MG63 (cell line): ENCODE measurements around the gene HES3. TPM values are rescaled to one million over a fixed set of nuclear protein-coding genes. Genes with fewer than 3 reads are reported as not detected.

ENCODE experiments used
- DNase-seq: peaks from one replicate; pipeline ENCODE4 v3.0.0-alpha.2; 2020
- H3K27me3 ChIP-seq: fragments of 250-450 bp; sonication (Bioruptor Pico); 2 replicates; pipeline ENCODE4 v1.5.1; 2020; ENCODE audit warnings: mild to moderate bottlenecking, moderate library complexity
- H3K36me3 ChIP-seq: fragments of 250-450 bp; sonication (Bioruptor Pico); 2 replicates; pipeline ENCODE4 v1.5.1; 2020; ENCODE audit warnings: mild to moderate bottlenecking, moderate library complexity
- H3K4me3 ChIP-seq: fragments of 250-450 bp; sonication (Bioruptor Pico); 2 replicates; pipeline ENCODE4 v1.5.1; 2020; ENCODE audit warnings: mild to moderate bottlenecking, moderate library complexity
- H3K9me3 ChIP-seq: fragments of 250-450 bp; sonication (Bioruptor Pico); 2 replicates; pipeline ENCODE4 v1.5.1; 2020; ENCODE audit warnings: mild to moderate bottlenecking, moderate library complexity
- total RNA-seq: library from RNA; depleted of rRNA; stranded (reverse); fragments of >200 nt; shearing (Covaris generic); gene quantifications from 2 replicates; pipeline ENCODE4 v1.2.3, GENCODE V29; 2014; ENCODE audit warnings: low replicate concordance

The HES3 gene
- total RNA-seq, 1 experiment from 2014 or later: not detected

- no peak overlapping the region for H3K4me3 ChIP-seq
- H3K9me3 ChIP-seq: no peaks in the 10 kb centered on the region
- H3K27me3 ChIP-seq: peaks cover 16% of the 10 kb centered on the region
- DNase-seq: no peak
- H3K36me3 ChIP-seq: no peaks in the 10 kb centered on the region
Observed at GRCh38 chr1:6241107-6241886, 2.7 kb upstream of the HES3 start.

DNA sequence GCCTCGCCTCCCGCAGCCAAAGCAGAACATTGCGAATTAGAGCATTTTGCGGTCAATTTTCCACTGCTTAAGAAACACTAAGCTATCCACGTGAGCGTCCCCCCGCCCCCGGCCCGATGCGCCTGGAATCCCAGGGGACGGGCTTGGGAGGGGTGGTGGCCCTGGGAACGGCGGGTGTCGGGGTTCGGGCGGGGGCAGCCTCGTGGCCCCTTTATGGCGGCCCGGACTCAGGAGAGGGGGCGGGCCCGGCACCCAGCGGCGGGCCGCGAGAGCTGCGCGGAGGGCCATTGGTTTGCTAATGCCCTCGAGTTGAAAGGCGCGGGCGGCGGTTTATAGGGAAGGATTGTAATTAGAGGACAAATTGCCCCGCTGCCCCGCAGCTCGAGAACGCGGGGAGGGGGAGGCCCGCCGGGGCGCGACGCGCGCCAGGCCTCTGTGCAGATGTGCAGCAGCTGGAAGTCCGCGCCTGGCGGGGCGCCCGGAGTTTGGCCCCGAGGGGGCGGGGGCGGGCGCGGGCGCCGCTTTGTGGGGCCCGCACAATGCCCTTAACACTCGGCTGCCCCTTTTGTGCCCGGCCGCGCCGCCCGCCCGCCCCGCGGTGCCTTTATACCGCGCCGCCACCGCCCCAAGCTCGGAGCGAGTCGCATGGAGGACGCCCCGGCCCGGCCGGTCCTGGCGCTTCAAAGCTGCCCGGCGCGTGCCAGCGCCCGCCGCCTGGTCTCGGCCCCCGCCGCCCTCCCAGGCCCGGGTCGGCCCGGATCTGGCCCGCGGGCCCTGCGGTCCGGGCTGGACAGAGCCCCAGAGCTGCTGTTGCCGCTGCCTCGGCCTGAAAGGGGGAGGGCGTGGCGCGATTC is 1.9 kb upstream of the HES3 start:
- H3K27me3 ChIP-seq: peaks cover 17% of the 10 kb centered on the region
- no peak for DNase-seq
- no peak overlapping the region for H3K4me3 ChIP-seq

GRCh38 chr1:6243053-6243834 is 735 bp upstream of the HES3 start:
- Histone ChIP-seq H3K36me3 (no peaks in the 10 kb centered on the region), H3K4me3 (no peak overlapping the region), H3K27me3 (peaks cover 17% of the 10 kb centered on the region), H3K9me3 (no peaks in the 10 kb centered on the region)
- DNase-seq: no peak

More for the DNA sequence above, 1.9 kb upstream of the HES3 start:
- Histone ChIP-seq H3K9me3 (no peaks in the 10 kb centered on the region), H3K36me3 (no peaks in the 10 kb centered on the region)

DNA sequence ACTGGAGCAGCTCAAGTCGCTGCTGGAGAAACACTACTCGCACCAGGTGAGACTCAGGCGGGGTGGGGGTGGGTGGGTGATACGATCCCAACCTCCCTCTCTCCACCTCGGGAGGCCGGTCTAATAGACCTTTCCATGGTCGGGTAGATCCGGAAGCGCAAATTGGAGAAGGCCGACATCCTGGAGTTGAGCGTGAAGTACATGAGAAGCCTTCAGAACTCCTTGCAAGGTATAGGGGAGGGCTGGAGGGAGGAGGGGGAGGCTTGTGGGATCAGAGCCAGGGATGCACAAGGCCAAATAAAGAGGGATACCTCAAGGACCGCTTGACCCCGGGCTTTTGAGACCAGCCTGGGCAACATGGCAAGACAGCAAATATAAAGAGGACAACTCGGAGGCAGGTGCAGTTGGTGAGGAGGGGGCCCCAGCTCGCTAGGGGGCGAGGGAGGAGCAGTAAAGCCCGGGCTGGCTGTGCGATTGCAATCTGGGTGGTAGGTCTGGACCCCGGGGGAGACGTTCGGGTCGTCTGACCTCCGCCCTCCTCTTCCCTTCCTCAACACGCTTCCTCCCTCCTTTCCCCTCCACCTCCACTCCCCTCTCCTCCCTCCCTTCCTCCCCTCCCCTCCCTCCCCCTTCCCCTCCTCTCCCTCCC is 546 bp downstream of the HES3 start:
- H3K9me3 ChIP-seq: no peaks in the 10 kb centered on the region
- H3K27me3 ChIP-seq: peaks cover 17% of the 10 kb centered on the region
- no peak overlapping the region for H3K4me3 ChIP-seq
- DNase-seq: no peak
- H3K36me3 ChIP-seq: no peaks in the 10 kb centered on the region

DNA sequence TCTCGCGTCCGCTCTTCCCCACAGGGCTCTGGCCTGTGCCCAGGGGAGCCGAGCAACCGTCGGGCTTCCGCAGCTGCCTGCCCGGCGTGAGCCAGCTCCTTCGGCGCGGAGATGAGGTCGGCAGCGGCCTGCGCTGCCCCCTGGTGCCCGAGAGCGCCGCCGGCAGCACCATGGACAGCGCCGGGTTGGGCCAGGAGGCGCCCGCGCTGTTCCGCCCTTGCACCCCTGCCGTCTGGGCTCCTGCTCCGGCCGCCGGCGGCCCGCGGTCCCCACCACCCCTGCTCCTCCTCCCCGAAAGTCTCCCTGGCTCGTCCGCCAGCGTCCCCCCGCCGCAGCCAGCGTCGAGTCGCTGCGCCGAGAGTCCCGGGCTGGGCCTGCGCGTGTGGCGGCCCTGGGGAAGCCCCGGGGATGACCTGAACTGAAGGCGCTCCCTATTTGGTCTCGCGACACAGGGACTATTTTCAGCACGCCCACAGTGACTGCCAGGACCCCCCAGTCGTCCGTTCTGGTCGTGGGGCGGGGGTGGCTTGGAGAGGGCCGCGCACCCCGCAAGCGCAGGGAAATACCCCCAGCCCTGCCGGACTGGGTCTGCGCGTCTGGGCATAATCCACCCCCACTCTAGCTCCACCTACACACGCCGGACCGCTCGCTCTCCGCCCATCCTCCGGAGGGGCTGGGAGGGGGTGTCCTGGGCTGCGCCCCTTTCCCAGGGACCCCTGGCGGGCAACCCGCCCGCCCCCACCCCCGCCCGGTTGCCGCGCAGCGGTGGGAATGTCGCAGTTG is 1.3 kb downstream of the HES3 start:
- peaks cover 17% of the 10 kb centered on the region for H3K27me3 ChIP-seq
- no peaks in the 10 kb centered on the region for H3K9me3 ChIP-seq
- peak; percentile 84 for DNase-seq
- H3K4me3 ChIP-seq: peak overlapping the region; percentile 6; the same call in 1 of the 2 replicates
- no peaks in the 10 kb centered on the region for H3K36me3 ChIP-seq

GRCh38 chr1:6245869-6246496 is 2.0 kb downstream of the HES3 start:
- H3K4me3 ChIP-seq: peak overlapping the region; percentile 10; the same call in 1 of the 2 replicates
- DNase-seq: no peak
- no peaks in the 10 kb centered on the region for H3K9me3 ChIP-seq
- no peaks in the 10 kb centered on the region for H3K36me3 ChIP-seq
- peaks cover 17% of the 10 kb centered on the region for H3K27me3 ChIP-seq

- Histone ChIP-seq H3K9me3 (no peaks in the 10 kb centered on the region), H3K27me3 (peaks cover 16% of the 10 kb centered on the region), H3K4me3 (no peak overlapping the region), H3K36me3 (no peaks in the 10 kb centered on the region)
- DNase-seq: peak; percentile 67
Observed at GRCh38 chr1:6246497-6247467, 2.8 kb downstream of the HES3 start.

DNA sequence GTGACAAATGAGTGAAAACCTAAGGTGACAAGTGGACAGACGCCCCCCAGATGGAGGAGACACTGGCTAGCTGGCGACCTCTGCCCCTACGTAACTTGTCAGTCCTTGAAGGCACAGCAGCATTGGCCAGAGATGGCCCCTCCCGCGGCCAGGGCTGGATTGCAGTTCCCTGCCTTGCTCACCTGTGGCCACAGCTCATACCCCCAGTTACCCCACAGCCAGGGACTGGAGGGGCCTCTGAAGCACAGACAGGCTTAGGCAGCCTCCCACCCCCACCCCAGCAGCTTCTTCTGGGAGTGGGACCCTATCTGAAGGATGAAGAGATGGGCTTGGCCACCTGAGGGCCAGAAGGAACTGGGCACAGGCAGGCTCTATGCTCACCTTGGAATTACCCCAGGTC is 3.7 kb downstream of the HES3 start:
- H3K9me3 ChIP-seq: no peaks in the 10 kb centered on the region
- H3K4me3 ChIP-seq: no peak overlapping the region
- H3K27me3 ChIP-seq: peaks cover 12% of the 10 kb centered on the region
- no peak for DNase-seq
- H3K36me3 ChIP-seq: no peaks in the 10 kb centered on the region

DNA sequence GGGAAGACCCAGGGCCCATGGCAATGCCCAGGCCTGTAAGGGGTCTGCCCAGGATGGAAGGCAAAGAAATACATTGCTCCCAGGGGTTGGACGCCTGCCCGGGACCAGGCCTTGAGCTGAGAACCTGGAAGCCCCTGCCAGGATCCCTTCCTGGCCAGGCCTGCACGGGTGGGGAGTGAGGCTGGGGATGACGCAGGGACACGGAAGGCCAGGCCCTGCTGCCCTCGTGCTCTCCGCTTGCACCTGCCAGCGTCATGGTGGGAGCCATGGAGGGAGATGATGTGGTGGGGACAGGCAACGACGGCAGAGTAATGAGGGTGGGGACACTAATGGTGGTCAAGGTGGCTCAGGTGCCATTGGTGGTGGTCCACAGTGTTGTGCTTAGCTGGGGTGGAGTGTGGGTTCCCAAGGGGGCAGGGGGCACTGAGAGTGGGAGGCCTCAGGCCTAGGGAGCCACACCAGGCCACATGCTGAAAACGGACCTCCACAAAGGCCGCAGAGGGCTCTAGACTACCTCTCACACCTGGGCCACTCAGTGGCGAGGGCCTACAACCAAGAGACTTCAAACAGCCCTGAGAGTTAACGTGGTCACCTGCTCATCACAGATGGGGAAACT is 4.3 kb downstream of the HES3 start:
- Histone ChIP-seq H3K36me3 (no peaks in the 10 kb centered on the region), H3K27me3 (peaks cover 9% of the 10 kb centered on the region)
- no peak for DNase-seq

GRCh38 chr1:6248932-6249738 is 5.2 kb downstream of the HES3 start:
- no peaks in the 10 kb centered on the region for H3K9me3 ChIP-seq
- H3K27me3 ChIP-seq: peaks cover 9% of the 10 kb centered on the region
- H3K4me3 ChIP-seq: no peak overlapping the region
- DNase-seq: no peak
- no peaks in the 10 kb centered on the region for H3K36me3 ChIP-seq

More for the DNA sequence above, 4.3 kb downstream of the HES3 start:
- Histone ChIP-seq H3K9me3 (no peaks in the 10 kb centered on the region), H3K4me3 (no peak overlapping the region)

DNA sequence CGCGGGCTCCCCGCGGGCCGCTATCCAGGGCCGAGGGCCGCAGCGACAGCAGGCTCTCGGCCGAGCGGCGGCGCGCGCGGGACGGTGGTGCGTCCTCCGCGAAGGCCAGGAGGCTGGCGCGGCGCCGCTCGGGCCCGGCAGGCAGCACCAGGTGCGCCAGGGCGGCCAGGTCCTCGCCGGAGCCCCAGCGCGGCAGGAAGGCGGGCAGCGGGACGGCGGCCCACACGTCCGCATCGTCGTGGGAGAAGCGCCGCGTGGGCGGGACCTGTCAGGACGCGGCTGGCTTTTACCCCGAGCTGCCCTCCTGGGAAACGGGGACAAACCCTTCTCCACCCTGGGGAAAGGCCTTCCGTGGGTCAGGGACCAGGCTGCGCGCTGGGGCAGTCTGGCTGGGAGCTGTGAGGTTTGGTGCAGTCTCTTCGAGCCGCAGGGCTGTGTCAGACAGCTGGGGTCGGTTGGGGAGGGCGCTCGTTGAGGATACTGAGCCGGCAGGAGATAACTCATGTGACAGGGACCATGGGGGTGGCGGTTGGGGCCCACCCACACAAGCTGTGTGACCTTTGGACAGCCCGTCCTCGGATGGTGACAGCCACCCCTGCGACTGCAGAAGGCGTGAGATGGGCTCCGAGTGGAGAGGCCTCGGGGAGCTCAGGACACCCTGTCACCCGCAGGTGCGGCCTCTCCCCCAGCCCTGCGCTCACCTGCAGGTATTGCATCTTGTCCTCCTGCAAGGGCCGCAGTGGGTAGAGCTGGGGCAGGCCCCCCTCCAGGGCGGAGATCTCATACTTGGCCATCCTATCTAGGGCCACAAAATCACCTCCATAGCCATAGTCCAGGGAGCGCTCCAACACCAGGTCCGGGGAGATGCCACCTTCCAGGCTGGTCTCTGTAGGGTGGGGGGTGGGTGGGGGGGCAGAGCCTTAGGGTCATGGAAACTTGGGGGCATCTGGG is 6.0 kb downstream of the HES3 start:
- Histone ChIP-seq H3K4me3 (no peak overlapping the region), H3K27me3 (peaks cover 9% of the 10 kb centered on the region), H3K9me3 (no peaks in the 10 kb centered on the region), H3K36me3 (no peaks in the 10 kb centered on the region)
- DNase-seq: no peak

DNA sequence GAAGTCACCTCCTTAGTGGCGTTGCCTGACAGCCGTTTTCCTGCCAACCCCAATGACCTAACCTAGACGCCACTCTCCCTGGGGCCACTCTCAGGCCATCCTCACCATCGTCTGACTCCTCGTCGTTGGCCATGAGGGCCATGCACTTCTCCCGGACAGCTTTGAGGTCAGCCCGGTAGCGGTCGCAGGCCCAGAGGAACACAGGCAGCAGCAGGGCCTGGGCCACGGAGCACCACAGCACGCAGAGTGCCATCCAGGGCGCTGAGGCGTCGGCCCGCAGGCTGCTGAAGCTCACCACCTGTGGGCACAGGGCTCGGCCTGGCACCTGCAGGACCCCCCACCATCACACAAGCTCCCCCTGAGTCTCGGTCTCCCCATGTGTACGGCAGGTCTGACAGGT is 7.3 kb downstream of the HES3 start:
- H3K4me3 ChIP-seq: no peak overlapping the region
- H3K36me3 ChIP-seq: no peaks in the 10 kb centered on the region
- H3K9me3 ChIP-seq: no peaks in the 10 kb centered on the region
- DNase-seq: no peak
- H3K27me3 ChIP-seq: peaks cover 2% of the 10 kb centered on the region
